Measurements from ENCODE around the gene TSHZ2. TPM values are rescaled to one million over a fixed set of nuclear protein-coding genes. Genes with fewer than 3 reads are reported as not detected.

Gene TSHZ2
- total RNA-seq, 1 experiment from 2014 or later, result 0.07 TPM

DNA sequence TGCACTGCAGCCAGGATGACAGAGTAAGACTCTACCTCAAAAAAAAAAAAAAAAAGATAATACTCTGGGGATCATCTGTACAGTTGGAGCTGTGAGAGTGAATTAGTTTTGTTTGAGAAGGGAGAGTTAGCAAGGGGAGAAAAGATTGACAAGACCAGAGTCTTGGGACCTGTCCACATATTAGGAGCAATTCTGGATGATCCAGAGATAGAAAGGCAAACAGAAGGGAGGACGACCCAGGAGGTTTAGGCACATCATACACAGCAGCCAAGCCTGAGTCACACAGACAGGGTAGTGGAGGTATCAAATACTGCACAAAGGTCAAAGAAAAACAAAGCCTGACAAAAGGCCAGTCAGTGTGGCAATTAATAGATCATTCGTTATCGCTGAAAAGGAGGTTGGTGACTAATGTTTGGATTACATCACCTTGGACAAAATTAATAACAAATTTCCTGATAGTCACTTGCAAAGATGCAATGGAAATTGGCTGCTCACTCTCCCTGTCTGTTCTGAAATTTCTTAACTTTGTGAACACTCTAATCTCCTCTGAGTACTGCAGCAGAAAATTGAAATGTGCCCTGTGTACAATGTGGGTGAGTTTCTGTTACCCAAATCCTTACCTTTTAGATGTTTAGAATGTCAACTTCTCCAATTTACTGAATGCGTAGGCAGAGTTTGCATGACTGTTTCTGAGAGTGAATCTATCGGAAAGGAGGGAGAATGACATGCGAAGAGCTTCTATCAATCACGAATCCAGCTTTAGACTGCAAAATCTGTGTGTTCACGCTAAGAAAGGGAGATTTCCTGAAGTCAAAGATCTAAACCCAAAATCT is 105.4 kb downstream of the TSHZ2 start:
- H3K9me2 ChIP-seq (ENCODE audit: insufficient read depth), result no peaks in the 10 kb centered on the region
- H3K9ac ChIP-seq (ENCODE audit: low read length), result no peak overlapping the region
- H3K4me3 ChIP-seq (replicated peaks in 1 of 2; ENCODE audit: low read depth in 1 of 2, low read length in 2 of 2), result no peak overlapping the region
- no peaks in the 10 kb centered on the region for H4K20me1 ChIP-seq (ENCODE audit: insufficient read depth)
- H3K4me2 ChIP-seq (ENCODE audit: low read length), result no peak overlapping the region
- no peaks in the 10 kb centered on the region for H3K79me2 ChIP-seq (ENCODE audit: insufficient read depth, low read length)
- no peaks in the 10 kb centered on the region; a peak in 1 of 4 replicates for H3K4me1 ChIP-seq (ENCODE audit: control insufficient read depth in 1 of 2, insufficient read depth in 2 of 2, low read length in 2 of 2)
- BruUV-seq (replicated peaks), result no TSS peak
- intact Hi-C loops (cut with micrococcal nuclease), result no loop called here
- TF ChIP-seq ZNF274 (IDR thresholded peaks at IDR 0.05; ENCODE audit: low read depth, low read length) (no peak), JUND (IDR thresholded peaks at IDR 0.05) (no peak), SP1 (IDR thresholded peaks at IDR 0.05; ENCODE audit: low read depth) (no peak), ELF1 (IDR thresholded peaks at IDR 0.05; ENCODE audit: borderline replicate concordance, low read depth) (no peak), EZH2 (IDR thresholded peaks at IDR 0.05) (no peak), EGR1 (IDR thresholded peaks at IDR 0.05; ENCODE audit: low read depth) (no peak), REST (IDR thresholded peaks at IDR 0.05; ENCODE audit: low read depth) (no peak), CTCF (IDR thresholded peaks at IDR 0.05 in 2 of 3, conservative IDR thresholded peaks at IDR 0.05 in 1 of 3; ENCODE audit: borderline replicate concordance in 1 of 3, insufficient read depth in 1 of 3, low read depth in 2 of 3, low read length in 2 of 3) (no peak), RAD21 (IDR thresholded peaks at IDR 0.05; ENCODE audit: low read depth) (no peak), TCF7L2 (IDR thresholded peaks at IDR 0.05; ENCODE audit: borderline replicate concordance, extremely low read depth, insufficient read depth, insufficient read length) (no peak), POLR2AphosphoS5 (IDR thresholded peaks at IDR 0.05; ENCODE audit: low read depth, low read length) (no peak), EZH2phosphoT487 (IDR thresholded peaks at IDR 0.05; ENCODE audit: borderline replicate concordance) (no peak), SRF (IDR thresholded peaks at IDR 0.05; ENCODE audit: low read depth) (no peak), CBX3 (IDR thresholded peaks at IDR 0.05; ENCODE audit: low read depth) (no peak), CEBPB (IDR thresholded peaks at IDR 0.05; ENCODE audit: low read depth) (no peak)
- TF ChIP-seq, protein P1, sequence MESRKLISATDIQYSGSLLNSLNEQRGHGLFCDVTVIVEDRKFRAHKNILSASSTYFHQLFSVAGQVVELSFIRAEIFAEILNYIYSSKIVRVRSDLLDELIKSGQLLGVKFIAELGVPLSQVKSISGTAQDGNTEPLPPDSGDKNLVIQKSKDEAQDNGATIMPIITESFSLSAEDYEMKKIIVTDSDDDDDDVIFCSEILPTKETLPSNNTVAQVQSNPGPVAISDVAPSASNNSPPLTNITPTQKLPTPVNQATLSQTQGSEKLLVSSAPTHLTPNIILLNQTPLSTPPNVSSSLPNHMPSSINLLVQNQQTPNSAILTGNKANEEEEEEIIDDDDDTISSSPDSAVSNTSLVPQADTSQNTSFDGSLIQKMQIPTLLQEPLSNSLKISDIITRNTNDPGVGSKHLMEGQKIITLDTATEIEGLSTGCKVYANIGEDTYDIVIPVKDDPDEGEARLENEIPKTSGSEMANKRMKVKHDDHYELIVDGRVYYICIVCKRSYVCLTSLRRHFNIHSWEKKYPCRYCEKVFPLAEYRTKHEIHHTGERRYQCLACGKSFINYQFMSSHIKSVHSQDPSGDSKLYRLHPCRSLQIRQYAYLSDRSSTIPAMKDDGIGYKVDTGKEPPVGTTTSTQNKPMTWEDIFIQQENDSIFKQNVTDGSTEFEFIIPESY (IDR thresholded peaks at IDR 0.05; ENCODE audit: extremely low read depth, insufficient replicate concordance, low read length), result no peak
- TF ChIP-seq, protein P2, sequence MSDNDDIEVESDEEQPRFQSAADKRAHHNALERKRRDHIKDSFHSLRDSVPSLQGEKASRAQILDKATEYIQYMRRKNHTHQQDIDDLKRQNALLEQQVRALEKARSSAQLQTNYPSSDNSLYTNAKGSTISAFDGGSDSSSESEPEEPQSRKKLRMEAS (IDR thresholded peaks at IDR 0.05), result no peak
- TF ChIP-seq, protein P3, sequence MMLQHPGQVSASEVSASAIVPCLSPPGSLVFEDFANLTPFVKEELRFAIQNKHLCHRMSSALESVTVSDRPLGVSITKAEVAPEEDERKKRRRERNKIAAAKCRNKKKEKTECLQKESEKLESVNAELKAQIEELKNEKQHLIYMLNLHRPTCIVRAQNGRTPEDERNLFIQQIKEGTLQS (IDR thresholded peaks at IDR 0.05), result no peak
- DNase-seq (ENCODE audit: low read depth, low spot score), result no peak
- CTCF ChIA-PET, result no interaction called here
- RAD21 ChIA-PET (ENCODE audit: low non-redundant PET in 1 of 2, low total read pairs in 2 of 2, uncharacterized antibody in 2 of 2, unreplicated experiment in 2 of 2), result no interaction called here
- no peak overlapping the region for H2AFZ ChIP-seq (ENCODE audit: low read depth, low read length, poor library complexity, severe bottlenecking)
- POLR2A ChIA-PET, result no interaction called here
- 0 out of 2 replicates have a peak, but pooled peaks cover 4% of the 10 kb centered on the region for H3K27me3 ChIP-seq (ENCODE audit: insufficient read depth, low read length)
- no peak for ATAC-seq
- H3K27ac ChIP-seq (ENCODE audit: low read depth, low read length), result no peak overlapping the region
- H3K36me3 ChIP-seq (ENCODE audit: control insufficient read depth in 1 of 2, insufficient read depth in 2 of 2, low read length in 2 of 2), result no peaks in the 10 kb centered on the region
- H3K9me3 ChIP-seq (ENCODE audit: control insufficient read depth in 1 of 2, insufficient read depth in 1 of 2, low read depth in 1 of 2, low read length in 2 of 2), result no peaks in the 10 kb centered on the region

Data from HCT116 (cell line).